ENCODE measurements around the gene FKBP14. TPM values are rescaled to one million over a fixed set of nuclear protein-coding genes. Genes with fewer than 3 reads are reported as not detected.

Gene FKBP14
- total RNA-seq, 1 donor from 2014 or later: 35.9 TPM

GRCh38 chr7:29998489-29998888 lies 28.0 kb downstream of the FKBP14 start:
- no peak for DNase-seq (ENCODE audit: extremely low spot score, unreplicated experiment)
- H3K27ac Mint-ChIP-seq (ENCODE audit: unreplicated experiment): no peak overlapping the region
- H3K4me3 Mint-ChIP-seq (ENCODE audit: unreplicated experiment): no peak overlapping the region
- peaks cover 12% of the 10 kb centered on the region for H3K9me3 Mint-ChIP-seq (ENCODE audit: unreplicated experiment)
- peaks cover 4% of the 10 kb centered on the region for H3K36me3 Mint-ChIP-seq (ENCODE audit: unreplicated experiment)
- H3K4me1 Mint-ChIP-seq (ENCODE audit: unreplicated experiment): peaks cover 4% of the 10 kb centered on the region
- no peak for TF ChIP-seq CTCF (IDR thresholded peaks at IDR 0.05)
- H3K27me3 Mint-ChIP-seq (ENCODE audit: unreplicated experiment): no peaks in the 10 kb centered on the region

- Mint-ChIP-seq H3K4me1 (ENCODE audit: unreplicated experiment) (peaks cover 4% of the 10 kb centered on the region), H3K9me3 (ENCODE audit: unreplicated experiment) (peaks cover 16% of the 10 kb centered on the region), H3K27ac (ENCODE audit: unreplicated experiment) (no peak overlapping the region), H3K36me3 (ENCODE audit: unreplicated experiment) (peaks cover 4% of the 10 kb centered on the region), H3K27me3 (ENCODE audit: unreplicated experiment) (no peaks in the 10 kb centered on the region), H3K4me3 (ENCODE audit: unreplicated experiment) (no peak overlapping the region)
- no peak for TF ChIP-seq CTCF (IDR thresholded peaks at IDR 0.05)
- no peak for DNase-seq (ENCODE audit: extremely low spot score, unreplicated experiment)
Observed at GRCh38 chr7:29996321-29996720, 30.2 kb downstream of the FKBP14 start.

- no peak for DNase-seq (ENCODE audit: extremely low spot score, unreplicated experiment)
- Mint-ChIP-seq H3K27me3 (ENCODE audit: unreplicated experiment) (no peaks in the 10 kb centered on the region), H3K4me3 (ENCODE audit: unreplicated experiment) (no peak overlapping the region), H3K4me1 (ENCODE audit: unreplicated experiment) (no peaks in the 10 kb centered on the region), H3K27ac (ENCODE audit: unreplicated experiment) (no peak overlapping the region), H3K36me3 (ENCODE audit: unreplicated experiment) (peaks cover 4% of the 10 kb centered on the region), H3K9me3 (ENCODE audit: unreplicated experiment) (peaks cover 16% of the 10 kb centered on the region)
- no peak for TF ChIP-seq CTCF (IDR thresholded peaks at IDR 0.05)
Observed at GRCh38 chr7:29995652-29996051, 30.9 kb downstream of the FKBP14 start.

- DNase-seq (ENCODE audit: extremely low spot score, unreplicated experiment): no peak
- H3K4me1 Mint-ChIP-seq (ENCODE audit: unreplicated experiment): peaks cover 9% of the 10 kb centered on the region
- H3K27ac Mint-ChIP-seq (ENCODE audit: unreplicated experiment): no peak overlapping the region
- peaks cover 4% of the 10 kb centered on the region for H3K36me3 Mint-ChIP-seq (ENCODE audit: unreplicated experiment)
- TF ChIP-seq CTCF (IDR thresholded peaks at IDR 0.05): no peak
- peaks cover 16% of the 10 kb centered on the region for H3K9me3 Mint-ChIP-seq (ENCODE audit: unreplicated experiment)
- H3K4me3 Mint-ChIP-seq (ENCODE audit: unreplicated experiment): no peak overlapping the region
- no peaks in the 10 kb centered on the region for H3K27me3 Mint-ChIP-seq (ENCODE audit: unreplicated experiment)
Observed at GRCh38 chr7:29993140-29993539, 33.4 kb downstream of the FKBP14 start.

GRCh38 chr7:29991937-29992336 lies 34.6 kb downstream of the FKBP14 start:
- H3K27ac Mint-ChIP-seq (ENCODE audit: unreplicated experiment): no peak overlapping the region
- no peak overlapping the region for H3K4me3 Mint-ChIP-seq (ENCODE audit: unreplicated experiment)
- H3K27me3 Mint-ChIP-seq (ENCODE audit: unreplicated experiment): no peaks in the 10 kb centered on the region
- H3K4me1 Mint-ChIP-seq (ENCODE audit: unreplicated experiment): peaks cover 20% of the 10 kb centered on the region
- no peak for DNase-seq (ENCODE audit: extremely low spot score, unreplicated experiment)
- peaks cover 4% of the 10 kb centered on the region for H3K36me3 Mint-ChIP-seq (ENCODE audit: unreplicated experiment)
- peaks cover 10% of the 10 kb centered on the region for H3K9me3 Mint-ChIP-seq (ENCODE audit: unreplicated experiment)
- no peak for TF ChIP-seq CTCF (IDR thresholded peaks at IDR 0.05)
